Neural cell (in vitro differentiated cells): ENCODE data around the gene WRAP73. TPM values are rescaled to one million over a fixed set of nuclear protein-coding genes. Genes with fewer than 3 reads are reported as not detected.
A peak's percentile ranks its signal among the peaks of the same experiment; 100 is the strongest.

Experiments
- H2AFZ ChIP-seq: fragments of 200-600, 300-800 bp; sonication (generic), shearing (Covaris generic); 2 replicates; pipeline ENCODE4 v1.6.0; 2014; ENCODE audit warnings: low read depth, mild to moderate bottlenecking, antibody characterized with exemption, low read length, moderate library complexity
- H3F3A ChIP-seq: fragments of 200-600 bp; shearing (Covaris generic); 2 replicates; pipeline ENCODE4 v1.6.1; 2016; ENCODE audit warnings: mild to moderate bottlenecking, moderate library complexity, mixed read lengths, antibody characterized with exemption, low read length; ENCODE audit not compliant: insufficient read depth, poor library complexity, severe bottlenecking
- H3K27ac ChIP-seq: fragments of 200-600, 300-800 bp; sonication (generic), shearing (Covaris generic); 2 replicates; pipeline ENCODE4 v1.5.1; 2014; ENCODE audit warnings: mild to moderate bottlenecking, low read length, moderate library complexity
- H3K27me3 ChIP-seq: fragments of 300-800, 200-600 bp; sonication (generic), shearing (Covaris generic); 2 replicates; pipeline ENCODE4 v1.6.0; 2014; ENCODE audit warnings: mild to moderate bottlenecking, low read depth, low read length, moderate library complexity; ENCODE audit not compliant: insufficient read depth
- H3K36me3 ChIP-seq: fragments of 300-800, 200-600 bp; sonication (generic), shearing (Covaris generic); 2 replicates; pipeline ENCODE4 v1.5.1; 2014; ENCODE audit warnings: mild to moderate bottlenecking, antibody characterized with exemption, low read length, moderate library complexity; ENCODE audit not compliant: insufficient read depth
- H3K4me2 ChIP-seq: fragments of 300-800, 200-600 bp; sonication (generic), shearing (Covaris generic); 2 replicates; pipeline ENCODE4 v1.6.0; 2014; ENCODE audit warnings: mild to moderate bottlenecking, low read length
- H3K4me3 ChIP-seq: fragments of 300-800, 200-600 bp; sonication (generic), shearing (Covaris generic); 2 replicates; pipeline ENCODE4 v1.5.1; 2014; ENCODE audit warnings: mild to moderate bottlenecking, low read length, moderate library complexity
- H3K79me2 ChIP-seq: fragments of 200-600 bp; shearing (Covaris generic); replicated peaks from 2 replicates; pipeline ENCODE4 v1.6.0; 2014; ENCODE audit warnings: mild to moderate bottlenecking, low read length, moderate library complexity; ENCODE audit not compliant: insufficient read depth
- H3K9ac ChIP-seq: fragments of 300-800, 200-600 bp; sonication (generic), shearing (Covaris generic); 2 replicates; pipeline ENCODE4 v1.6.1; 2016; ENCODE audit warnings: mild to moderate bottlenecking, low read length, mixed read lengths
- H3K9me2 ChIP-seq: fragments of 200-600 bp; shearing (Covaris generic); 2 replicates; pipeline ENCODE4 v1.6.1; 2016; ENCODE audit warnings: mild to moderate bottlenecking, low read length, mixed read lengths; ENCODE audit not compliant: insufficient read depth
- H3K9me3 ChIP-seq: fragments of 200-600, 300-800 bp; sonication (generic), shearing (Covaris generic); 2 replicates; pipeline ENCODE4 v1.6.1; 2016; ENCODE audit warnings: mild to moderate bottlenecking, mixed run types, low read length, moderate library complexity, mixed read lengths
- H4K20me1 ChIP-seq: fragments of 200-600 bp; shearing (Covaris generic); 2 replicates; pipeline ENCODE4 v1.6.1; 2016; ENCODE audit warnings: mild to moderate bottlenecking, mixed run types; ENCODE audit not compliant: insufficient read depth
- CTCF ChIP-seq: fragments of 450-650 bp; IDR thresholded peaks from 2 replicates; pipeline ENCODE4 v1.5.1; 2014; ENCODE audit warnings: antibody characterized with exemption, mild to moderate bottlenecking, moderate library complexity; ENCODE audit not compliant: poor library complexity, severe bottlenecking
- EP300 ChIP-seq: fragments of 450-650 bp; conservative IDR thresholded peaks from 2 replicates; pipeline ENCODE4 v1.6.1; 2014; ENCODE audit warnings: antibody characterized with exemption, mild to moderate bottlenecking, moderate library complexity; ENCODE audit not compliant: poor library complexity, severe bottlenecking
- EZH2 ChIP-seq: fragments of 200-600, 300-800 bp; shearing (Covaris generic), sonication (generic); IDR thresholded peaks from 2 replicates; pipeline ENCODE4 v1.6.1; 2014; ENCODE audit warnings: antibody characterized with exemption, low read length, borderline replicate concordance, mild to moderate bottlenecking; ENCODE audit not compliant: insufficient read depth, poor library complexity, severe bottlenecking
- MXI1 ChIP-seq: fragments of 450-650 bp; conservative IDR thresholded peaks from 2 replicates; pipeline ENCODE4 v1.6.1; 2014; ENCODE audit warnings: antibody characterized with exemption, mild to moderate bottlenecking; ENCODE audit not compliant: poor library complexity, severe bottlenecking
- POLR2AphosphoS5 ChIP-seq: IDR thresholded peaks from 2 replicates; pipeline ENCODE4 v1.6.1; 2012
- RAD21 ChIP-seq: fragments of 450-650 bp; conservative IDR thresholded peaks from 2 replicates; pipeline ENCODE4 v1.6.1; 2014; ENCODE audit warnings: antibody characterized with exemption, mild to moderate bottlenecking, moderate library complexity
- REST ChIP-seq: IDR thresholded peaks from 2 replicates; pipeline ENCODE4 v1.6.1; 2012; ENCODE audit warnings: borderline replicate concordance
- SMC3 ChIP-seq: fragments of 450-650 bp; conservative IDR thresholded peaks from 2 replicates; pipeline ENCODE4 v1.6.1; 2014; ENCODE audit warnings: antibody characterized with exemption, mild to moderate bottlenecking, moderate library complexity; ENCODE audit not compliant: poor library complexity
- TAF1 ChIP-seq: IDR thresholded peaks from 2 replicates; pipeline ENCODE4 v1.6.1; 2012; ENCODE audit warnings: low read depth
- polyA minus RNA-seq: library from RNA; depleted of rRNA, polyadenylated mRNA; stranded (reverse); fragments of >200 nt; gene quantifications from 2 replicates; pipeline ENCODE4 v1.2.3, GENCODE V29; 2014
- polyA plus RNA-seq: library from polyadenylated mRNA; depleted of rRNA; stranded (reverse); fragments of >200 nt; gene quantifications from 2 replicates; pipeline ENCODE4 v1.2.3, GENCODE V29; 2014

WRAP73 gene
- polyA plus RNA-seq: 32.9 and 50.7 TPM in 2 replicates
- 22.1 and 28.7 TPM in 2 replicates for polyA minus RNA-seq

GRCh38 chr1:3649342-3650247 is at the start of gene WRAP73:
WRAP73 (minus strand) TSS chr1:3650103; CDS start chr1:3649999, 104 bp downstream.
- Histone ChIP-seq H3K27ac (no peak within 1 kb of the TSS), H3K9ac (peak within 1 kb of the TSS; percentile 68), H3K4me2 (peak within 1 kb of the TSS; percentile 40), H3K27me3 (peaks cover 46% of the 10 kb centered on the region), H3K79me2 (peaks cover 4% of the 10 kb centered on the region), H3K9me2 (no peaks in the 10 kb centered on the region), H3F3A (no peaks in the 10 kb centered on the region), H3K4me3 (peak within 1 kb of the TSS; percentile 84), H4K20me1 (no peaks in the 10 kb centered on the region), H3K9me3 (no peaks in the 10 kb centered on the region), H3K36me3 (peaks cover 3% of the 10 kb centered on the region), H2AFZ (peak within 1 kb of the TSS; percentile 52)
- TF ChIP-seq TAF1 (no peak), POLR2AphosphoS5 (peak; percentile 44), RAD21 (peak; percentile 29), REST (no peak), EZH2 (no peak), SMC3 (peak; percentile 50), MXI1 (peak; percentile 82), CTCF (peak; percentile 48), EP300 (peak; percentile 11)

- Histone ChIP-seq H3K36me3 (no peaks in the 10 kb centered on the region), H3K4me2 (no peak overlapping the region), H3K4me3 (no peak overlapping the region), H2AFZ (no peak overlapping the region), H3K27me3 (no peaks in the 10 kb centered on the region), H3K27ac (no peak overlapping the region), H3K79me2 (no peaks in the 10 kb centered on the region), H4K20me1 (no peaks in the 10 kb centered on the region), H3K9me2 (no peaks in the 10 kb centered on the region), H3K9ac (no peak overlapping the region), H3K9me3 (no peaks in the 10 kb centered on the region), H3F3A (no peaks in the 10 kb centered on the region)
- TF ChIP-seq CTCF (no peak), MXI1 (no peak), POLR2AphosphoS5 (no peak), SMC3 (no peak), TAF1 (no peak), EZH2 (no peak), REST (no peak), EP300 (no peak), RAD21 (no peak)
These were observed 49.7 kb upstream of the WRAP73 start for GRCh38 chr1:3699596-3699995.
